LNCaP clone FGC (cell line): ENCODE measurements around the gene UBE2O.
A peak's percentile ranks its signal among the peaks of the same experiment; 100 is the strongest.

Experiments
- DNase-seq: peaks from one replicate; pipeline ENCODE4 v3.0.0-alpha.2; 2011; ENCODE audit warnings: low read depth
- H3K4me3 ChIP-seq: 2 replicates; pipeline ENCODE4 v1.5.1; 2011; ENCODE audit warnings: mild to moderate bottlenecking, low read depth, low read length, control low read depth
- TF ChIP-seq, protein P1 (sequence below): IDR thresholded peaks from 2 replicates; pipeline ENCODE4 v1.5.1; 2012; ENCODE audit warnings: mild to moderate bottlenecking; ENCODE audit not compliant: control insufficient read depth, insufficient read depth; ENCODE audit errors: extremely low read depth

The UBE2O gene

GRCh38 chr17:76452660-76453430 is at the start of gene UBE2O:
Gene UBE2O (minus strand): TSS chr17:76453152. CDS start chr17:76453141, 11 bp downstream.
- H3K4me3 ChIP-seq: peak within 1 kb of the TSS; percentile 67
- no peak for DNase-seq
- TF ChIP-seq, protein P1, sequence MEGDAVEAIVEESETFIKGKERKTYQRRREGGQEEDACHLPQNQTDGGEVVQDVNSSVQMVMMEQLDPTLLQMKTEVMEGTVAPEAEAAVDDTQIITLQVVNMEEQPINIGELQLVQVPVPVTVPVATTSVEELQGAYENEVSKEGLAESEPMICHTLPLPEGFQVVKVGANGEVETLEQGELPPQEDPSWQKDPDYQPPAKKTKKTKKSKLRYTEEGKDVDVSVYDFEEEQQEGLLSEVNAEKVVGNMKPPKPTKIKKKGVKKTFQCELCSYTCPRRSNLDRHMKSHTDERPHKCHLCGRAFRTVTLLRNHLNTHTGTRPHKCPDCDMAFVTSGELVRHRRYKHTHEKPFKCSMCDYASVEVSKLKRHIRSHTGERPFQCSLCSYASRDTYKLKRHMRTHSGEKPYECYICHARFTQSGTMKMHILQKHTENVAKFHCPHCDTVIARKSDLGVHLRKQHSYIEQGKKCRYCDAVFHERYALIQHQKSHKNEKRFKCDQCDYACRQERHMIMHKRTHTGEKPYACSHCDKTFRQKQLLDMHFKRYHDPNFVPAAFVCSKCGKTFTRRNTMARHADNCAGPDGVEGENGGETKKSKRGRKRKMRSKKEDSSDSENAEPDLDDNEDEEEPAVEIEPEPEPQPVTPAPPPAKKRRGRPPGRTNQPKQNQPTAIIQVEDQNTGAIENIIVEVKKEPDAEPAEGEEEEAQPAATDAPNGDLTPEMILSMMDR: peak; percentile 71

GRCh38 chr17:76501827-76502307 is 48.9 kb upstream of the UBE2O start:
- peak overlapping the region; percentile 80 for H3K4me3 ChIP-seq
- no peak for DNase-seq
- TF ChIP-seq, protein P1: no peak

- DNase-seq: peak; percentile 26
- TF ChIP-seq, protein P1: no peak
- peak within 1 kb of the TSS; percentile 80 for H3K4me3 ChIP-seq
These were observed 48.3 kb upstream of the UBE2O start, which contains the start of gene RHBDF2 for GRCh38 chr17:76501018-76501826. Gene RHBDF2 (minus strand): TSS chr17:76501423. CDS start chr17:76481524, 19,899 bp downstream.

DNA sequence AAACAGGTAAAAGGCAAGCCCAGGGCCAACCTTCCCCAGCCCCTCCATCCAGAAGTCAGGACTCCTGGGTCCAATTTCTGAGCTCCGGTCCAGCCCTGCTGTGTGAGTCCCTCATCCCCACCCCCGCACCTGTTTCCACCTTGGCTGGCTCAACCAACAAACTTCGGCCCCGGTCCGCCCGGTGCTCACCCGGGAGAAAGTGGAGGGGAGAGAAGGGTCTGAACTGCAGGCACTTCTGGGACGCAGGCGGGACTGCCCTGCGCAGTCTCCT is 47.7 kb upstream of the UBE2O start:
- TF ChIP-seq, protein P1: no peak
- DNase-seq: no peak
- H3K4me3 ChIP-seq: peak overlapping the region; percentile 80

DNA sequence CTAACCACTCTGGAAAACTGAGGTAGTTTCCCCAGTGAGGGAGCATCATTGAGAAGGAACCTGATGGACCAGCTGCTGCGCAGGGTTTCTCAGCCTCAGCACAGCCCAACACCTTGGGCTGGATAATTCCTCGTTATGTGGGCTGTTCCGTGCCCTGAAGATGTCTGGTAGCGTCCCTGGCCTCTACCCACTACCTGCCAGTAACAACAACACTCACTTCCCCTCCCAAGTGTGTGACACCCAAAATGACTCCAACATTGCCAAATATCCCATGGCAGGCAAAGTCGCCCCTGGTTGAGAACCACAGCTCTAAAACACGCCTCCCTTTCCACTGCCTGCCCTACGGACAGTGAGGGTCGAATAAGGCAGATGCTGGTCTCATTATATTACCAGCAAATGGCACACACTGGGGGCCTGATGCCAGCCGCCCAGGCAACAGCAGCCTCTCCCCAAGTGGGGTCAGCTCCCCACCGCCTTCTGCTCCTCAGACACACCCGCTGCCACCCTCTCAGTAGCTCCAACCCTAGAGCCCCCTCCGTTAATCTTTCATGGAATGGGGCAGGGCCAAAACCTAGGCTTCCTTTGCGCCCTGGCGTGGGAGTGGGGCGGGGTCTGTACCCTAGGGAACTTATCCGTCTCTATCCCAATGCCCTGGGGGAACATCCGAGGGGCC is 47.3 kb upstream of the UBE2O start:
- TF ChIP-seq, protein P1: no peak
- DNase-seq: no peak
- H3K4me3 ChIP-seq: peak overlapping the region; percentile 80

DNA sequence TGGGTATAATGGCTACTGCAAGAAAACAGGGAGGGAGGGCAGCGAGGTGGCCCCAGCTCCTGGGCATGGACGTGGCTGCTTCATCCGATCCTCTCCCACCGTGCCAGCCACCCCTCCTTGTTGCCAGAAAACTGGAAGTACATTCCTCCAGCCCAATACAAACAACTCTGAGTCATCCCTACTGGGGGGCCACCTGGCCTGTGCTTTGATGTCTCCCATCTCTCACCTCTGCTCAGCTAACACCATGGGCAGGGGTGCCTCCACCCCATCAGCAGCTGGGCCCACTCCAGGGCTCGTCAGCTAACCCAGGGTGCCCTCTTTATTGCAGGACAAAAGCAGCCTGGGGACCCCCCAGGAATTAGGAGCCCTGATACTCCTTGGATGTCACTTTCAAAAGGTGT is 46.3 kb upstream of the UBE2O start:
- DNase-seq: no peak
- TF ChIP-seq, protein P1: no peak
- H3K4me3 ChIP-seq: no peak overlapping the region
